GM21619 (cell line): Measurements from ENCODE around the gene SCAPER.
"Not testable (repeated sequence)": the region's sequence is repeated elsewhere in the genome, so short reads cannot be mapped to it uniquely, and the experiment has no call there.

Source experiments
- ATAC-seq: cut with Tn5 transposase; IDR thresholded peaks from one replicate; pipeline ENCODE4 v1.9.1; 2021; ENCODE audit not compliant: unreplicated experiment

Gene SCAPER

GRCh38 chr15:76905855-76906254 is 715 bp upstream of the SCAPER start:
- ATAC-seq = no peak

- ATAC-seq = peak; percentile 6
Measured at GRCh38 chr15:76904461-76905012, 603 bp downstream of the SCAPER start.

- ATAC-seq = no peak
Measured at GRCh38 chr15:76903251-76903681, 1.9 kb downstream of the SCAPER start.

GRCh38 chr15:76901965-76902364 is 3.2 kb downstream of the SCAPER start:
- no peak for ATAC-seq

GRCh38 chr15:76899931-76900310 is 5.2 kb downstream of the SCAPER start:
- ATAC-seq = not testable (repeated sequence)

GRCh38 chr15:76899176-76899930 is 5.8 kb downstream of the SCAPER start:
- ATAC-seq = not testable (repeated sequence)

GRCh38 chr15:76898102-76898501 is 7.0 kb downstream of the SCAPER start:
- ATAC-seq = no peak

GRCh38 chr15:76894174-76894573 is 11.0 kb downstream of the SCAPER start:
- ATAC-seq = no peak

GRCh38 chr15:76892836-76893235 is 12.3 kb downstream of the SCAPER start:
- ATAC-seq = not testable (repeated sequence)

- not testable (repeated sequence) for ATAC-seq
Measured at GRCh38 chr15:76887280-76888141, 17.6 kb downstream of the SCAPER start.

- no peak for ATAC-seq
Measured at GRCh38 chr15:76885212-76885611, 19.9 kb downstream of the SCAPER start.

GRCh38 chr15:76875911-76876310 is 29.2 kb downstream of the SCAPER start:
- no peak for ATAC-seq

- ATAC-seq = not testable (repeated sequence)
Measured at GRCh38 chr15:76873066-76873465, 32.1 kb downstream of the SCAPER start.

- ATAC-seq = no peak
Measured at GRCh38 chr15:76871930-76872329, 33.2 kb downstream of the SCAPER start.

GRCh38 chr15:76868740-76869139 is 36.4 kb downstream of the SCAPER start:
- ATAC-seq = no peak

- no peak for ATAC-seq
Measured at GRCh38 chr15:76866716-76867321, 38.3 kb downstream of the SCAPER start.

- no peak for ATAC-seq
Measured at GRCh38 chr15:76866008-76866407, 39.1 kb downstream of the SCAPER start.

GRCh38 chr15:76865548-76865991 is 39.6 kb downstream of the SCAPER start:
- ATAC-seq = no peak

GRCh38 chr15:76864586-76864985 is 40.6 kb downstream of the SCAPER start:
- ATAC-seq = no peak

- no peak for ATAC-seq
Measured at GRCh38 chr15:76863693-76864092, 41.4 kb downstream of the SCAPER start.

GRCh38 chr15:76863123-76863522 is 42.0 kb downstream of the SCAPER start:
- ATAC-seq = no peak
